T47D (cell line): ENCODE results near the gene CRACR2B.

Experiments
- DNase-seq, 2 experiments: peaks; one replicate each; pipeline versions ENCODE4 v3.0.0 to v3.0.0-alpha.2; 2011 to 2012; ENCODE audit warnings: low read depth in 1 of 2, low spot score in 1 of 2
- JUND ChIP-seq: IDR thresholded peaks from 2 replicates; pipeline ENCODE4 v1.6.1; 2012; ENCODE audit warnings: low read depth
- in situ Hi-C: cut with HindIII; loops from 2 replicates; pipeline ENCODE4 v1.10.0; 2016; ENCODE audit warnings: low sequenced_read_pairs, low pct_unique_long_range_greater_than_20kb

CRACR2B gene

DNA sequence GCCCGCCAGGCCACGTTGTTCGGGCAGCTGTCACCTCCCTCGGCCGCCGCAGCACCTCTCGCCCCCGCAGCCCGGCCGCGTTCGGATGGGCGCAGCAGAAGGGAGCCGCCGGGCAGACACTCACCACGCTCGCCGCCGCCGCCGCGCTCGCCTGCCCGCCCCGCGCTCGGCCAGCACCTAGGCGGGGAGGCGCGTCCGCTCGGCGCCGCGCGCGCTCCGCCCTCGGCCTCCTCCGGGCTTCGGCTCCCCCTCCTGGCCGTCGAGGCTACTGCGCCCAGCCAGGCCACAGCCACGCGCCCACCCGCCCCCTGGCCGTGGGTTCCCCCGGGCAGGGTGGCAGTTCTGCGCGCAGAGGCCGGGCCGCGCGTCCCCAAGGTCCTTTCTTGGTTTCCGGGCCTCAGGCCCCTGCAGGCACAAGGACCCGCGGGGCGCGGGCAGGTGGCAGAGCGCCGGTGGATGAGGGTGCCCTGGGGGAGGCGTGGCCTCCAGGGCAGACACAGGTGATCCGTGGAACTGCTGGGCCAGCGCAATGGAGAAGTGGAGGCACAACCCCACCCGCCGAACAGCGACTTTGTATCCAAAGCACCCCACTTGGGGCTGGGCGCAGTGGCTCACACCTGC, 29.5 kb upstream of the CRACR2B start, which contains the start of gene SLC25A22:
Gene SLC25A22, minus strand, starts transcription at position 189 of the 621 bp plus-strand sequence. CDS start 3,275 bp downstream, outside the sequence.
- DNase-seq = peak; percentile 77 to 81
- in situ Hi-C loops = no loop called here
- no peak for TF ChIP-seq JUND

DNA sequence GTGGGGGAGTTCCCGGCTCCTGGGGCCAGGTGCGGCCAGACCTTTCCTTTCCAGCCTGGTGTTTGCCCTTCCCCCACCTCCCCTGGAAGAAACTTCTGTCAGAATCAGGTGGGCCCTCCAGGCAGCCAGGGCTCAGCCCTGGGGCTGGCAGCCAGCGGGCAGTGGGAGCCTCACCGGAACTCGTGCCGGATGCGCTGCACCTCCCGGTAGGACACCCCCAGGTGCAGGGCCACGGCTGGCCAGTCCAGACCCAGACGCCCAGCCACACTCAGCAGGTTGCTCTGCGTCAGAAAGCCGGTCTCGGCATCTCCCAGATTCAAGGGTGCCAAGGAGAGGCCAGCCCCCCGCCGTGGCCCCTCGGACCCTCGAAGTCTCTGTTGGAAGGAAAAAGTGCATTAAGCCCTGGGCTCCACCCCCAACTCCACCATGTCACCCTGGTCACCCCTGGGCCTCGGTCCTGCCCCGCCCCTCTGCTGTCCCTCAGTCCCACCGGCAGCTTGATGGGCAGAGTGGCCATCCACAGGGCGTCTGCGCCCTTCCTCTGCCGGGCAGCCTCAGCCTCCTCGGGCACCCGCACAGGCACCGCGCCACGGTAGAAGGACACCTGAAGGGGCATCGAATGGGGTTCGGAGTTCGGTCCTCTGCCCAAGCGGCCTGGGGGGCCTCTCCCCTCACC, 27.9 kb upstream of the CRACR2B start:
- in situ Hi-C loops = no loop called here
- TF ChIP-seq JUND = no peak
- no peak for DNase-seq

DNA sequence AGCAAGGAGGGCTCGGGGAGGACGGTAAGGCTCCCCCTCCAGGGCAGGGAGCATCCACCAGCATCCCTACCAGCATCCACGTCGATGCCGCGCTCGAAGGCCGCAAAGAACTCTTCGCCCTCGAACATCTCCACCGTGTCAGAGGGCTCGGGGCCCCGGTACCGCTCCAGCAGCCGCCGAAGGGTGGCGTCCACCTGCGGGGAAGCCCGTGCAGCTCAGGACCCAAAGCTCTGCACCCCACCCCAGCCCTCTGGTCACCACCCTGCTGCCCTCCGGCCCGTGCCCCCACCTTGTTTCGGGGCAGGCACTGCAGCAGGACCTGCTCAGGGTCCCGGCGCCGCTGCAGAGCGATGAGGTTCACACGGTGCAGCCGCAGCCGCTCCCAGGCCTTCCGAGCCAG, 27.2 kb upstream of the CRACR2B start:
- no peak for DNase-seq
- in situ Hi-C loops = no loop called here
- no peak for TF ChIP-seq JUND

DNA sequence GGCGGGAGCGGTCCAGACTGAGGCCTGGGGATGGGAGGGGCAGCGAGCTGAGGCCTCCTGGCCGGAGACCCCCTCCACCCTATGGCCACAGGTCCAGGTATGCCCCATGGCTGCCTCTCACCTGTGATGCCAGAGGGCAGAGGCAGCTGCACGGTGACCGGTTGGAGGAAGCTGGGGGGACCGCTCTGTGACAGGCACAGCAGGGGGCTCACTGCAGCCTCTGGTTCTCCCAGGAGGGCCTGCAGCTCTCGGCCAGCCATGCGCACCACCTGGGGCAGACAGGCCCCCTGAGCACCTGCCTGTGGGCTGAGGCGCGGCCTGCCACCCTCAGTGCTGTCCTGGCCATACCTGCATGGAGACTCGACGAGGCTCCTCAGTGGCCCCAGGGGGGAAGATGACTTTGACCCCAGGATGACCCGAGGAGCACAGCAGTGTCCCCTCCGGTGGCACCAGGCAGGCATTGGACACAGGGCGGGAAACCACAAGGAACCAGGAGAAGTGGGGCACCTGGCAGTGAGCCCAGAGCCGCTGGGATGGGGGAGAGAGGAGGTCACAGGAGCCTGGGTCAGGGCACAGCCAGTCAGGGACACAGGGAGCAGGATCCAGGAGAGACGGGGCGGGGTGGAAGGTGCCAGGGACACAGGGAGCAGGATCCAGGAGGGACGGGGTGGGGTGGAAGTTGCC, 26.5 kb upstream of the CRACR2B start:
- no peak for DNase-seq
- TF ChIP-seq JUND = no peak
- in situ Hi-C loops = no loop called here

DNA sequence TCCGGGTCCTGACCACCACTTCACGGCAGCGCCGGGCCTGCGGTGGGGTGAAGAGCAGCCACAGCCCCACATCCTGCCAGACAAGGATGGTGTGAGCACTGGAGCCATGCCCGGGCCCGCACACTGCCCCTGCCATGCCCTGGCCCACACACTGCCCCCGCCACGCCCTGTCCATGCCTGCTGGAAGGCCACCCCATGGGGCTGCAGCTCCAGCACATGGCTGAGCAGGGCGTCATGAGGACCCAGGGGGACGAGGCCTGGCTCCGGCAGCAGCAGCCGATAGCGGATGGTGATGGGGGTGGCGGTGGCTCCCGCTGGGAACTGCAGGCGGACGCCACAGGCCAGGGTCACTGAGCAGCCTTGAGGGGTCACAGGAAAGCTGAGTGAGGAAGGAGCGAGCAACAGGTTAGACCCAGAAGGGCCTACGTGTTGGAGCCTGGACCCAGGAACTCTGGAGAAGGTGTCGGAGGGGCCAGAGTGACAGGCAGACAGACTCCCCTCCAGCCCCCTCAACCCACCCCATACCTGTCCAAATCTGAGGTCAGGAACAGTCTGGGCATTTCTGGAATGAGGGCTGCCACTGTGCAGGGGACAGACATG, 25.6 kb upstream of the CRACR2B start:
- no peak for TF ChIP-seq JUND
- no peak for DNase-seq
- in situ Hi-C loops = no loop called here

DNA sequence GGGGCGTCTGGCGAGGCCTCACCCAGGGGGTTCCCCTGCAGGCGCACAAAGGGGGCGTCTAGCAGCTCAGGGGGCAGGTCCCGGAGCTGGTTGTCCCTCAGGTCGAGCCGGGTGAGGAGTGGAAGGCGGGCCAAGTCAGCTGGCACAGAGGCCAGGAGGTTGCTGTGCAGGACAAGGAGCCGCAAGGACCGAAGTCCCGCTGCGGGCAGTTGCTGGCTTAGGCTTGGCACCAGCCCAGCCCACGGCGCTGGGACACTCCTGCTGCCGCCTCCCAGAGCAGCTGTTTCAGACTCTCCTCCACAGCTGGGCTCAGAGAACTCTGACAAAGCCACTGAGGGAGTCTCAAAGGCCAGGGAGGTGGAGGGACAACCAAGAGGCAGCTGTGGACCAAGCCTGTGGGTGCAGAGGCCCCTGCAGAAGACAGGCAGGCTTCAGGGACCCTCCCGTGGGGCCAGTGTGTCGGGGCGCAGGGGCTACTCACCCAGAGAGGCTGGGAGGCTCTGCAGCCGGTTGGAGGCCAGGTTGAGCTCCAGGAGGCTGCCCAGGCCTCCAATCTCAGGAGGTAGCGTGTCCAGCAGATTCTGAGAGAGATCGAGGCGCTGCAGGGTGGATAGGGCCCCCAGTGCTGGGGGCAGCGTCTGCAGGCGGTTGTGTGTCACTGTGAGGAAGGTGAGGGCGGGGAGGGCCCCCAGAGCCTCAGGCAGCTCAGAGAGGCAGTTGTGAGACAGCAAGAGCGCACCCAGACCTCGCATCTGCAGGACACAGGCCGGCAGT, 24.8 kb upstream of the CRACR2B start:
- TF ChIP-seq JUND = no peak
- in situ Hi-C loops = no loop called here
- DNase-seq = no peak

DNA sequence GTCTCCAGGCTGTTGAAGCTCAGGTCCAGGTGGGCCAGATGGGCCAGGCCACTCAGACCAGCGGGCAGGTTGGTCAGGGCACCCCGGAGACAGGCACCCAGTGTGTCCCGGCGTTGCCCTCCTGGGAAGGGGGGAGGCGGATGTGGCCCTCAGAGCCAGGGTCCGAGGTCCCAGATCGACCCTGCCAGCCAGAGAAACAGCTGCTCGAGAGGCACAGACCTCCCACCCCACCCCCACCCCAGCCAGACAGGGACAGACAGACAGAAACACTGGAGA, 24.3 kb upstream of the CRACR2B start:
- in situ Hi-C loops = no loop called here
- TF ChIP-seq JUND = no peak

DNA sequence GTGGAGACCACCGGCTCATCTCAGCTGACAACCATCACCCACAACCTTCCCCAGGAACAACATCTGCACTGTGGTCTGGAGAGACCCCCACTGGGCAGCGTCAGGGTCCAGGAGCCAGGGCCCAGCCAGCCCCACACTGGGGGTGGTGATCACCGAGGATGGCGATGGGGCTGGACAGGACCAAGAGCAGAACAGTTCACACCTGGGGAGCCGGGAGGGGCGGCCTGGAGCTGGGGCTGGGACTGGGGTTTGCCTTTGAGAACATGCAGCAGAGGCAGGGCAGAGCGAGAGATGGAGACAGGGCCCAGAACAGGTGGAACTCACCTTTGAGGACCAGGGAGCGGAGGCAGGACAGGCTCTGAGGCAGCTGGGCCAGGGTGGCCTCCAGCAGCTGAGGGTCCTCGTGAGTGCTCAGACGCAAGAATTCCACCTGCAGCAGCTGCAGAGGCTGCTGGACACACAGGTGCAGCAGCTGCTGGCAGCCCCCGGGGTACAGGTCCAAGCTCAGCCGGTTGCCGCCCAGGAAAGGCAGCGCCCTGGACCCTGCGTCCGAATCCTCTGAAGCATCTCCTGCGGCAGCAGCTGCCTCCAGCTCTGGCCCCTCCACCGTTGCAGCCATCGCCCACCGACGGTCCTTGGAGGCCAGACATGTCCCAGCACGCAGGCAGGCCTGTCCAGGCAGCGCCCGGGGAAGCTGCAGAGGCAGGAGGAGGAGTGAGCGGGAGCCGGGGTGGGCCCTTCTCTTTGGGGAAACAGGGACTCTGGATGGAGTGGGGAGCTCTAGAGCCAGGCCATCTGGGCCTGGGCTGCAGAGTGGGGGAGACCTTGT, 23.7 kb upstream of the CRACR2B start:
- no peak for TF ChIP-seq JUND
- no peak for DNase-seq
- in situ Hi-C loops = no loop called here

More for the DNA sequence above, 24.3 kb upstream of the CRACR2B start:
- DNase-seq = no peak

DNA sequence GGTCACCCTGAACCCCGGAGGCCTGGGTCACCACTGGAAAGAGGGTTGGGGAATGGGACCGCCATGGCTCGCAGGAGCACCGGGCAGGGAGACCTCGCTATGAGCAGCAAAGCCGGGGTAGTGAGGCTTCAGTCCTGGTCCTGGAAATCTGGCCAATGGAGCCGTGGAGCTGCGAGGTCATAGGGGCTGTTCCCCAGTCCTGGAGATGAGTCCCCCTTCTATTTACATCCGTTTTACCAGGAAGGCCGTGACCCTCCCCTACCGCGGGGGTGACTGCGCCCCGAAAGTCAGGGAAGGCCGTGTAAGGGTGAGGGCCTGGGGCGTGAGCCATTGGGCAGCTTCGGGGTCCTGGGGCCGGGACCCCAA, 23.1 kb upstream of the CRACR2B start:
- in situ Hi-C loops = no loop called here
- DNase-seq = no peak
- TF ChIP-seq JUND = no peak

DNA sequence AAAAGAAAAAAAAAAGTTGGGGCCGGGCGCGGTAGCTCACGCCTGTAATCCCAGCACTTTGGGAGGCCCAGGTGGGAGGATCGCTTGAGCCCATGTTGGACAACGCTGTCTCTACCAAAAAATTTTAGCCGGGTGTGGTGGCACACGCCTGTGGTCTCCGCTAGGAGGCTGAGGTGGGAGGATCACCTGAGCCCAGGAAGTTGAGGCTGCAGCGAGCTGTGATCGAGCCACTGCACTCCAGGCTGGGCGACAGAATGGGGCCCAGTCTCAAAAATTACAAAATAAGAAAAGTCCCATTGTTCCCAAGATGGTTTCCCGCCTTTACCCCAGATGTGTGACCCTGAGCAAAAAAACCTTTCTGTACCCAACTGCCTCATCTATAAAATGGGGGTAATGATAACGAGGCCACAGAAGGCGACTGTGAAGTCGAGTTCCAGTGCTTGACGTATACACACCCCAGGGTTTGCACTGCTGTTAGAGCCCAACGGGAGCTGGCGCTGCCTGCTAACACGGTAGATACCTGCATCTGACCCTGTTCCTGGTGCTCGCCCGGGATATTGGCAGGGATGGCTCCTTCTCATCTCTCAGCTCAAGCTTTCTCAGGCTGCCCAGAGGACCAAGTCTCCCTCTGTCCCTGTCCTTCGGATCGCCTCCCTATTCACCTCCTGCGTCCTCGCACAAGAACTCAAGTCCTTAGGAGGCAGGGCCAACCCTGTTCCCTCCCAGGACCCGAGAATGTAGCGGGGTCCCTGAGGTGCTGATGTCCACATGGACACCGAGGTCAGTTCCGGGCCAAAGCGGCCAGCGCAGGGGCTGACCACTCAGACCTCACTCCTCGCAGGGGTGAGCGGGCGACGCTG, 19.1 kb upstream of the CRACR2B start:
- TF ChIP-seq JUND = no peak
- in situ Hi-C loops = no loop called here
- DNase-seq = no peak
